DND-41 (cell line): ENCODE results near the gene CCN5.

Experiments used
- CTCF ChIP-seq: IDR thresholded peaks from 2 replicates; pipeline ENCODE4 v1.5.1; 2012; ENCODE audit warnings: borderline replicate concordance, low read length, moderate library complexity, mild to moderate bottlenecking; ENCODE audit not compliant: poor library complexity, severe bottlenecking; ENCODE audit errors: extremely low read depth
- EZH2 ChIP-seq: IDR thresholded peaks from 3 replicates; pipeline ENCODE4 v1.6.1; 2012; ENCODE audit warnings: borderline replicate concordance, low read depth, mild to moderate bottlenecking, moderate library complexity, low read length, inconsistent platforms; ENCODE audit not compliant: severe bottlenecking

DNA sequence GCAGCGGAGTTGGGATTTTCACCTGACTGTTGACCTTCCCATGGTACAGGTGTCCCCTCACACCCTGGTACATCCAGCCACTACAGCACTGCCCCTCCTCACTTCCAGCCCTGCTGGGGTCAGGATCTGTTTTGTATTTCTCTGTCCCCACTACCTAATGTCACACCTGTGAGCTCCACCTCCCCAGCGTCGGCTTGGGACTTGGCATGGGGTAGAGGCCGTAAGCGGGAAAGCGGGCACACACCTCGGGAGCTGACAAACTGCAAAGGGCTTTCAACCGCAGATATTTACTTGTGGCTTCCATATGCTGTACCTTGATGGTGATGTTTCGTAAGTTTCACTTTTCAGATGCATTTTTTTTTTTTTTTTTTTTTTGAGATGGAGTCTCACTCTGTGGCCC, 5.4 kb upstream of the CCN5 start:
- no peak for TF ChIP-seq CTCF
- TF ChIP-seq EZH2, result no peak
